GM12801 (cell line): ENCODE measurements around the gene CRB1.

Source experiments
- CTCF ChIP-seq: IDR thresholded peaks from one replicate; pipeline ENCODE4 v1.5.1; 2011; ENCODE audit warnings: control low read depth; ENCODE audit not compliant: insufficient read length; ENCODE audit errors: extremely low read depth

The CRB1 gene

GRCh38 chr1:197268012-197268411, at the start of gene CRB1:
Gene CRB1, plus strand, starts transcription at chr1:197268252. Its CDS starts 161 bp downstream, at chr1:197268413.
- no peak for TF ChIP-seq CTCF

GRCh38 chr1:197218857-197219256, 49.2 kb upstream of the CRB1 start:
- TF ChIP-seq CTCF, result no peak

GRCh38 chr1:197222025-197222685, 45.9 kb upstream of the CRB1 start:
- TF ChIP-seq CTCF, result no peak

GRCh38 chr1:197222780-197223179, 45.3 kb upstream of the CRB1 start:
- TF ChIP-seq CTCF, result no peak

GRCh38 chr1:197224160-197224559, 43.9 kb upstream of the CRB1 start:
- no peak for TF ChIP-seq CTCF

GRCh38 chr1:197225611-197226010, 42.4 kb upstream of the CRB1 start:
- TF ChIP-seq CTCF, result no peak

- TF ChIP-seq CTCF, result no peak
Observed at GRCh38 chr1:197234581-197234980, 33.5 kb upstream of the CRB1 start.
